Osteoblast (primary cell): ENCODE data around the gene CA11. TPM values are rescaled to one million over a fixed set of nuclear protein-coding genes. Genes with fewer than 3 reads are reported as not detected.

Experiments used
- DNase-seq: peaks from one replicate; pipeline ENCODE4 v3.0.0; 2011; ENCODE audit warnings: low spot score, mixed read lengths; ENCODE audit not compliant: insufficient read length; ENCODE audit errors: missing footprints
- H2AFZ ChIP-seq: 2 replicates; pipeline ENCODE4 v1.6.0; 2011; ENCODE audit warnings: mild to moderate bottlenecking, low read length
- H3K27ac ChIP-seq: 2 replicates; pipeline ENCODE4 v1.5.1; 2011; ENCODE audit warnings: mild to moderate bottlenecking, low read depth, low read length, moderate library complexity
- H3K27me3 ChIP-seq: 2 replicates; pipeline ENCODE4 v1.6.0; 2012; ENCODE audit warnings: mild to moderate bottlenecking, control low read depth, inconsistent platforms, low read length, moderate library complexity; ENCODE audit not compliant: insufficient read depth
- H3K36me3 ChIP-seq: 2 replicates; pipeline ENCODE4 v1.5.1; 2011; ENCODE audit warnings: mild to moderate bottlenecking, low read length, control low read depth, moderate library complexity; ENCODE audit not compliant: insufficient read depth
- H3K4me1 ChIP-seq: 2 replicates; pipeline ENCODE4 v1.5.1; 2011; ENCODE audit warnings: mild to moderate bottlenecking, low read length, control low read depth, moderate library complexity; ENCODE audit not compliant: insufficient read depth
- H3K4me2 ChIP-seq: 2 replicates; pipeline ENCODE4 v1.6.0; 2011; ENCODE audit warnings: mild to moderate bottlenecking, low read length; ENCODE audit not compliant: insufficient read depth
- H3K4me3 ChIP-seq: fragments of 200-600 bp; sonication (generic); 3 replicates; pipeline ENCODE4 v1.5.1; 2012; ENCODE audit warnings: mild to moderate bottlenecking, low read length, inconsistent platforms; ENCODE audit not compliant: insufficient read depth
- H3K79me2 ChIP-seq: 2 replicates; pipeline ENCODE4 v1.6.0; 2012; ENCODE audit warnings: mild to moderate bottlenecking, low read length, control low read depth, inconsistent platforms; ENCODE audit not compliant: insufficient read depth
- H3K9me3 ChIP-seq: 2 replicates; pipeline ENCODE4 v1.5.1; 2011; ENCODE audit warnings: low read depth, low read length, control low read depth
- H4K20me1 ChIP-seq: 2 replicates; pipeline ENCODE4 v1.6.0; 2012; ENCODE audit warnings: mild to moderate bottlenecking, low read length, control low read depth; ENCODE audit not compliant: insufficient read depth
- total RNA-seq: library from RNA; depleted of rRNA; stranded (reverse); fragments of >200 nt; gene quantifications from 2 replicates; pipeline ENCODE4 v1.2.3, GENCODE V29; 2012
- TF ChIP-seq, protein P1 (sequence below): IDR thresholded peaks from 2 replicates; pipeline ENCODE4 v1.5.1; 2011; ENCODE audit warnings: mild to moderate bottlenecking, low read depth, low read length, moderate library complexity; ENCODE audit errors: extremely low read depth

CA11 gene
- total RNA-seq, 1 donor = 1.8 TPM

GRCh38 chr19:48617146-48617937, 28.6 kb downstream of the CA11 start:
- H3K36me3 ChIP-seq = peaks cover 35% of the 10 kb centered on the region
- H4K20me1 ChIP-seq = peaks cover 41% of the 10 kb centered on the region
- H3K4me1 ChIP-seq = peaks cover 22% of the 10 kb centered on the region
- no peaks in the 10 kb centered on the region for H3K27me3 ChIP-seq
- H2AFZ ChIP-seq = no peak overlapping the region
- H3K79me2 ChIP-seq = peaks cover 48% of the 10 kb centered on the region
- TF ChIP-seq, protein P1, sequence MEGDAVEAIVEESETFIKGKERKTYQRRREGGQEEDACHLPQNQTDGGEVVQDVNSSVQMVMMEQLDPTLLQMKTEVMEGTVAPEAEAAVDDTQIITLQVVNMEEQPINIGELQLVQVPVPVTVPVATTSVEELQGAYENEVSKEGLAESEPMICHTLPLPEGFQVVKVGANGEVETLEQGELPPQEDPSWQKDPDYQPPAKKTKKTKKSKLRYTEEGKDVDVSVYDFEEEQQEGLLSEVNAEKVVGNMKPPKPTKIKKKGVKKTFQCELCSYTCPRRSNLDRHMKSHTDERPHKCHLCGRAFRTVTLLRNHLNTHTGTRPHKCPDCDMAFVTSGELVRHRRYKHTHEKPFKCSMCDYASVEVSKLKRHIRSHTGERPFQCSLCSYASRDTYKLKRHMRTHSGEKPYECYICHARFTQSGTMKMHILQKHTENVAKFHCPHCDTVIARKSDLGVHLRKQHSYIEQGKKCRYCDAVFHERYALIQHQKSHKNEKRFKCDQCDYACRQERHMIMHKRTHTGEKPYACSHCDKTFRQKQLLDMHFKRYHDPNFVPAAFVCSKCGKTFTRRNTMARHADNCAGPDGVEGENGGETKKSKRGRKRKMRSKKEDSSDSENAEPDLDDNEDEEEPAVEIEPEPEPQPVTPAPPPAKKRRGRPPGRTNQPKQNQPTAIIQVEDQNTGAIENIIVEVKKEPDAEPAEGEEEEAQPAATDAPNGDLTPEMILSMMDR = peak; percentile 13
- DNase-seq = peak; percentile 88
- peak overlapping the region; percentile 93 for H3K27ac ChIP-seq
- peak overlapping the region; percentile 100 for H3K4me3 ChIP-seq
- peak overlapping the region; percentile 81 for H3K4me2 ChIP-seq
- no peaks in the 10 kb centered on the region for H3K9me3 ChIP-seq

DNA sequence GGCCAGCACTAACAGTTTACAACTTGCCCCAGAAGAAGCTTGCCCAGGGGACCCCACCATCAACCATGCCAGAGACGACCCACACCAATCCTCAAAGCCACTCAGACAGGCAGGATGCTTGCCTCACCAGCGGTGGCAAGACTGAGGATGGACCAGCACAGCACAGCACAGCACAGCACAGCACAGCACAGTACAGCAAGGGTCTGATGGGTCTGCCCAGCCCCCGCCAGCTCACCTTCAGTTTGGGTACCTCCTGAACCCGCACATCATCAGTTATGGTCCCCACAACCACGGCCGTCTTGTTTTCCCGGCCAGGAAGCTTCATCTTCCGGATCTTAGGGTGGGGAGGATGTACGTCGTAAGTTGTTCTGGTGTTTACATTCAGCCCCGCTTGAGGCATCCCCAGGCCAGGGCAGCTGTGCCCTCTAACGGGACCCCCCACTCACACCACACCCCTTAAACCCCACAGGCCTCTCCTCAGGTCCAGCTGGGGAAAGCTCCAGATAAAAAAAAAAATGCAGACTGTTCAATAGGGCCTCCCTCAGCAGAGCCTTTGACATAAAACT, 29.4 kb downstream of the CA11 start:
- peaks cover 48% of the 10 kb centered on the region for H3K79me2 ChIP-seq
- H2AFZ ChIP-seq = no peak overlapping the region
- TF ChIP-seq, protein P1 = no peak
- no peaks in the 10 kb centered on the region for H3K27me3 ChIP-seq
- H4K20me1 ChIP-seq = peaks cover 41% of the 10 kb centered on the region
- peak overlapping the region; percentile 100 for H3K4me3 ChIP-seq
- H3K4me2 ChIP-seq = peak overlapping the region; percentile 81
- H3K36me3 ChIP-seq = peaks cover 35% of the 10 kb centered on the region
- peaks cover 22% of the 10 kb centered on the region for H3K4me1 ChIP-seq
- no peak for DNase-seq
- no peaks in the 10 kb centered on the region for H3K9me3 ChIP-seq
- no peak overlapping the region for H3K27ac ChIP-seq

- no peak overlapping the region for H2AFZ ChIP-seq
- H3K27ac ChIP-seq = no peak overlapping the region
- no peaks in the 10 kb centered on the region for H3K9me3 ChIP-seq
- peaks cover 22% of the 10 kb centered on the region for H3K4me1 ChIP-seq
- DNase-seq = peak; percentile 87
- no peak overlapping the region for H3K4me3 ChIP-seq
- H3K36me3 ChIP-seq = peaks cover 32% of the 10 kb centered on the region
- peaks cover 41% of the 10 kb centered on the region for H4K20me1 ChIP-seq
- H3K27me3 ChIP-seq = no peaks in the 10 kb centered on the region
- TF ChIP-seq, protein P1 = no peak
- H3K4me2 ChIP-seq = peak overlapping the region; percentile 81
- H3K79me2 ChIP-seq = peaks cover 47% of the 10 kb centered on the region
These were observed 29.9 kb downstream of the CA11 start for GRCh38 chr19:48616041-48616436.
